Measurements from ENCODE around the gene LIMD2.
A peak's percentile ranks its signal among the peaks of the same experiment; 100 is the strongest.

LIMD2 gene

DNA sequence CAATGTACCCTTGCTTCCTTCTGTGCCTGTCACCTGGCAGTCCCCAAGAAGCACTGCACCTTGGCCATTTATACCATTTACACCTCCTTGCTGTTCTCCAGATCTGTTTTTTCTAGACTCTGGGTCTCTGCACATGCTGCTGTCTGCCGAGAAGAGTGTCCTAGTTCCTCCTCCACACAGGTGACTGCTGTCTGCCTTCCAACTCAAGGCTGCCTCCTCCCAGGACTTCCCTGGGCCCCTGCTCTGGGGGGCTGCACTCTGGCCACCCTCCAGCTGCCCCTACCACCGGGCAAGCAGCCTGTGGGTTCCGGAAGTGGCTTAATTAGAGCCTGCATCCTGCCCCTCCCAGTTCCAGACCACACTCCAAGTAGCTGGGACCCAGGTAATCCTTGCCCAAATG, 5.7 kb upstream of the LIMD2 start:
- DNase-seq (ENCODE audit: low spot score), result no peak
- CTCF ChIA-PET, result no interaction called here
- TF ChIP-seq, protein P1, sequence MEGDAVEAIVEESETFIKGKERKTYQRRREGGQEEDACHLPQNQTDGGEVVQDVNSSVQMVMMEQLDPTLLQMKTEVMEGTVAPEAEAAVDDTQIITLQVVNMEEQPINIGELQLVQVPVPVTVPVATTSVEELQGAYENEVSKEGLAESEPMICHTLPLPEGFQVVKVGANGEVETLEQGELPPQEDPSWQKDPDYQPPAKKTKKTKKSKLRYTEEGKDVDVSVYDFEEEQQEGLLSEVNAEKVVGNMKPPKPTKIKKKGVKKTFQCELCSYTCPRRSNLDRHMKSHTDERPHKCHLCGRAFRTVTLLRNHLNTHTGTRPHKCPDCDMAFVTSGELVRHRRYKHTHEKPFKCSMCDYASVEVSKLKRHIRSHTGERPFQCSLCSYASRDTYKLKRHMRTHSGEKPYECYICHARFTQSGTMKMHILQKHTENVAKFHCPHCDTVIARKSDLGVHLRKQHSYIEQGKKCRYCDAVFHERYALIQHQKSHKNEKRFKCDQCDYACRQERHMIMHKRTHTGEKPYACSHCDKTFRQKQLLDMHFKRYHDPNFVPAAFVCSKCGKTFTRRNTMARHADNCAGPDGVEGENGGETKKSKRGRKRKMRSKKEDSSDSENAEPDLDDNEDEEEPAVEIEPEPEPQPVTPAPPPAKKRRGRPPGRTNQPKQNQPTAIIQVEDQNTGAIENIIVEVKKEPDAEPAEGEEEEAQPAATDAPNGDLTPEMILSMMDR (conservative IDR thresholded peaks at IDR 0.05; ENCODE audit: low read depth), result no peak
- POLR2A ChIA-PET (ENCODE audit: low non-redundant PET), result no interaction called here
- peak overlapping the region; percentile 9; the same call in 1 of the 2 replicates for H3K27ac ChIP-seq

DNA sequence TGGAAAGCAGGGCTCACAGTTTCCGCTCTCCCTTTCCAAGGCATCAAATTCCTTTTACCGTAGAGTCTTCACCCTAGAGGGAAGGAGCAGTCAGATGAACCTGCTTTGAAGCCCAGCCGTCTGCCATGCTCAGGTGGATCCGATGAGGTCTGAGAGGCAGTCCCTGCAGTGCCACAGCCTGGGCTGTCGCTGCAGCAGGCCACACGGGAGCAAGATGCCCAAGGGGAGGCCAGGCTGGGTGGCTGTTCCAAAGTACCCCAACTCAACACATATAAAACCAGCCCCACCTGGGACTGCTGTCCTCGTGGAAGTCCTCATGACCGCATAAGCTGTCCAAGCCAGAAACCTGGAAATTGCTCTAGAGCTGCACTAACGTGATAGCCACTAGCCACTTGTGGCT, 4.9 kb upstream of the LIMD2 start:
- POLR2A ChIA-PET (ENCODE audit: low non-redundant PET), result no interaction called here
- CTCF ChIA-PET, result no interaction called here

DNA sequence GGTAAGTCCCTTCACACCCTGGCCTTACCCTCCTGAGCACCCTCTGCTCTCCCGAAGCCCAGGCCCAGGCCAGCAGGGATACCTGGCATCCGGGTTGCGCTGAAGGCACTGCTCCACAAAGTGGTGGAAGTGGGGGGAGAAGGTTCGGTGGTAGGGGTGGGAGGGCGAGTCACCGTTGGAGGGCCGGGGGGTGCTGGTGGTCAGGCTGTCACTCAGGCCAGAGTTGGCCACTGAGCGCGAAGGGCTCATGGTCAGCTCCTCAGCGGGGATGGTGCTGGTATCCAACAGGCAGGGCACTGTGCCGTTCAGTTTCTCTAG, 4.3 kb upstream of the LIMD2 start:
- ChIA-PET POLR2A (ENCODE audit: low non-redundant PET) (no interaction called here), CTCF (no interaction called here)
- TF ChIP-seq, protein P1 (conservative IDR thresholded peaks at IDR 0.05; ENCODE audit: low read depth), result no peak
- peak overlapping the region; percentile 46; the same call in 1 of the 2 replicates for H3K27ac ChIP-seq
- DNase-seq (ENCODE audit: low spot score), result no peak

More for the DNA sequence above, 4.9 kb upstream of the LIMD2 start:
- TF ChIP-seq, protein P1 (conservative IDR thresholded peaks at IDR 0.05; ENCODE audit: low read depth), result no peak
- H3K27ac ChIP-seq, result no peak overlapping the region
- no peak for DNase-seq (ENCODE audit: low spot score)

DNA sequence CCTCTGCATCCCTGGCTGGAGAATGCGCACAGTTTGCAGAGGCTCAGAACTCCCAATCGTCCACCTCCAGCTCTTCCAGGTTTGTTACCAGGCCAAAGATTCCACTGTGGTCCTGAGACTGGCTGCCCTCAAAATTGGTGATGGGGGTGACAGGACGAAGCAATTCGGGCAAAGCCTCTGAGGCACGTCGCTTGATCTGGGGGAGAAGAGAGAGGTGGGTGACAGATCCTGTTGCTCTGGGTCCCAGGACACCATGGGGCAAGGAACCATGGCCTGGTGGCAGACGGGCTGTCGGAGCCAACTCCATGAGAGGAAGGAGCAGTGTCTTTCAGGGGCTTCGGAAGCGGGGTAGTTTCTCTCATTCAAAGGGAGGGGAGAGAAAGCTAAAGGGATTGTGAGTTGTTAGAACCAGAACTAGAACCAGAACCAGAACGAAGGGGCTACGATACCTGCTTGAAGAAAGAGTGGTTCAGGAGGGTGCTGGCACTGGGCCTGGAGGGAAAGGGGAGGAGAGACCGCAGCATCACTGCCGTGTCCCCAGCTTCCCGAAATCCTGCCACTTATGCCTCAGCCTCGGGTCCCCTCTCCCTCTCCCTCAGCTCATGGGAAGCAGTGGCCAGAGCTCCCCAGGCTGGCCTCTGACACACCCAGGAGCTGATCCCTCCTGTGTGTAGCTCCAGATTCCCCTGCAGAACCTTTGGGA, 3.8 kb upstream of the LIMD2 start:
- TF ChIP-seq, protein P1 (conservative IDR thresholded peaks at IDR 0.05; ENCODE audit: low read depth), result no peak
- POLR2A ChIA-PET (ENCODE audit: low non-redundant PET), result no interaction called here
- H3K27ac ChIP-seq, result peak overlapping the region; percentile 46
- CTCF ChIA-PET, result no interaction called here
- no peak for DNase-seq (ENCODE audit: low spot score)

DNA sequence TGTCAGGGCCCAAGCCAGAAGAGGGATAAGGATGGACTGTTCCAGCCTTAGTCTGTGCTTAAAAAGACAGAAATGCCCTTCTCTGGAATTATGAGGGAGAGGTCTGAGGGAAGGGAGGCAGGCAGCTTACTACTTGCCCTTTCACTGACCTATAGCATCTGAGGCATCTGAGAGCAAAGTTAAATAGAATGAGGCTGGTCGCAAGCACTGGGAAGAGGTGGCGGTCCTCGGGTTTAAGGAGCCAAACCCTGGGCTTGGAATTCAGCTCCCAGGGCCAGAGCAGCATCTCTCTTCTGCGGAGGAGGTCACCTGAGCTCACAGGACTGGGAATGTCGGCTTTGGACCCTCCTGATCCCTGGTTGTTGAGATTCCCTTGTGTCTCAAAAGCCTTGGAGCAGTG, 3.1 kb upstream of the LIMD2 start:
- ChIA-PET POLR2A (ENCODE audit: low non-redundant PET) (no interaction called here), CTCF (interaction anchor here (0.6 kb wide), 1 partner anchor 279 kb away, joined by 3 read pairs; no protein-coding TSS in a partner anchor)
- TF ChIP-seq, protein P1 (conservative IDR thresholded peaks at IDR 0.05; ENCODE audit: low read depth), result no peak
- DNase-seq (ENCODE audit: low spot score), result no peak
- H3K27ac ChIP-seq, result peak overlapping the region; percentile 46

DNA sequence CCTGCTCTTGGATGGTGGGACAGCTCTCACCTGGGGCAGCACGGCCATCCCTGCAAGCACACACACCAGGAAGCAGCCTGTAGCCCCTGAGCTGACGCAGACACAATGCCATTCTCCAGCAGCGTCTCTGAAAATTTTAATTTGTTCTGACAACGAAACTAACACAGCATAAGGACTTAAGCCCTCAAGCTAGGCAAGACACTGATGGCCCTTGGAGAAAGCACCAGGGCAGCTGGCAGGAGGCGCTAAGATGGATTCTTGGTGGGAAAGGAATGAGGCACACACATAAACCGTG, 2.7 kb upstream of the LIMD2 start:
- POLR2A ChIA-PET (ENCODE audit: low non-redundant PET), result no interaction called here
- TF ChIP-seq, protein P1 (conservative IDR thresholded peaks at IDR 0.05; ENCODE audit: low read depth), result no peak
- H3K27ac ChIP-seq, result peak overlapping the region; percentile 46
- no peak for DNase-seq (ENCODE audit: low spot score)
- CTCF ChIA-PET, result interaction anchor here (0.6 to 0.7 kb wide), 3 partner anchors 18 to 279 kb away, joined by 3 to 5 read pairs (median 3); no protein-coding TSS in a partner anchor

Data from RWPE1 (cell line).